ENCODE data around the gene GUCY1A1. TPM values are rescaled to one million over a fixed set of nuclear protein-coding genes. Genes with fewer than 3 reads are reported as not detected.

Gene GUCY1A1
- polyA plus RNA-seq, 1 experiment = 1.9 TPM

DNA sequence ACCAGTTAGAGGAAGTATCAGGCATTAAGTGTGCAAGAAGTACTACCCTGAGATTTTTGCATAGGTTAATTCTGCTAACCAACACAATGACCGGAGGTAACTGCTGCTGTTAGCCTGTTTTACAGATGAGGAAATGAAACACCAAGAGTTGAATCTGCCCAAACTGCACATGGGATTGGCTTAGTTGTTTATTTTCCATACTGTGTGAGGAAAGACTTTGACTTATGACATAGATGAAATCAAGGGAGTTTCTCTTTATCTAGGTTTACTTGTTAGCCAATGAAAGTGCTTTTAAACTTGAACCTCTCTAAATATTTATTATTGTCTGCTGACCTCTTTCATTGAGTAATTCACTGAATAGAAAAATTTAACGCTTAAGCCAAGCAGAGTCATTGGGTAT lies 102.4 kb downstream of the GUCY1A1 start:
- H3K27ac ChIP-seq (ENCODE audit: low read depth, low read length) = no peak overlapping the region
- no peaks in the 10 kb centered on the region for H3K27me3 ChIP-seq (ENCODE audit: control insufficient read depth, insufficient read depth, low read length)
- TF ChIP-seq, protein P1, sequence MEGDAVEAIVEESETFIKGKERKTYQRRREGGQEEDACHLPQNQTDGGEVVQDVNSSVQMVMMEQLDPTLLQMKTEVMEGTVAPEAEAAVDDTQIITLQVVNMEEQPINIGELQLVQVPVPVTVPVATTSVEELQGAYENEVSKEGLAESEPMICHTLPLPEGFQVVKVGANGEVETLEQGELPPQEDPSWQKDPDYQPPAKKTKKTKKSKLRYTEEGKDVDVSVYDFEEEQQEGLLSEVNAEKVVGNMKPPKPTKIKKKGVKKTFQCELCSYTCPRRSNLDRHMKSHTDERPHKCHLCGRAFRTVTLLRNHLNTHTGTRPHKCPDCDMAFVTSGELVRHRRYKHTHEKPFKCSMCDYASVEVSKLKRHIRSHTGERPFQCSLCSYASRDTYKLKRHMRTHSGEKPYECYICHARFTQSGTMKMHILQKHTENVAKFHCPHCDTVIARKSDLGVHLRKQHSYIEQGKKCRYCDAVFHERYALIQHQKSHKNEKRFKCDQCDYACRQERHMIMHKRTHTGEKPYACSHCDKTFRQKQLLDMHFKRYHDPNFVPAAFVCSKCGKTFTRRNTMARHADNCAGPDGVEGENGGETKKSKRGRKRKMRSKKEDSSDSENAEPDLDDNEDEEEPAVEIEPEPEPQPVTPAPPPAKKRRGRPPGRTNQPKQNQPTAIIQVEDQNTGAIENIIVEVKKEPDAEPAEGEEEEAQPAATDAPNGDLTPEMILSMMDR (IDR thresholded peaks at IDR 0.05; ENCODE audit: low read depth, low read length) = no peak
- H3K9me3 ChIP-seq (ENCODE audit: control insufficient read depth, insufficient read depth, low read length) = no peaks in the 10 kb centered on the region
- CTCF ChIA-PET = interaction anchor here (1.1 to 2.0 kb wide), 4 partner anchors 18 to 365 kb away, joined by 3 to 14 read pairs (median 6); no protein-coding TSS in a partner anchor
- H3K4me3 ChIP-seq (ENCODE audit: low read depth, low read length) = no peak overlapping the region
- peak; percentile 29 for DNase-seq (ENCODE audit: low read depth, low spot score)
- POLR2A ChIA-PET = no interaction called here

DNA sequence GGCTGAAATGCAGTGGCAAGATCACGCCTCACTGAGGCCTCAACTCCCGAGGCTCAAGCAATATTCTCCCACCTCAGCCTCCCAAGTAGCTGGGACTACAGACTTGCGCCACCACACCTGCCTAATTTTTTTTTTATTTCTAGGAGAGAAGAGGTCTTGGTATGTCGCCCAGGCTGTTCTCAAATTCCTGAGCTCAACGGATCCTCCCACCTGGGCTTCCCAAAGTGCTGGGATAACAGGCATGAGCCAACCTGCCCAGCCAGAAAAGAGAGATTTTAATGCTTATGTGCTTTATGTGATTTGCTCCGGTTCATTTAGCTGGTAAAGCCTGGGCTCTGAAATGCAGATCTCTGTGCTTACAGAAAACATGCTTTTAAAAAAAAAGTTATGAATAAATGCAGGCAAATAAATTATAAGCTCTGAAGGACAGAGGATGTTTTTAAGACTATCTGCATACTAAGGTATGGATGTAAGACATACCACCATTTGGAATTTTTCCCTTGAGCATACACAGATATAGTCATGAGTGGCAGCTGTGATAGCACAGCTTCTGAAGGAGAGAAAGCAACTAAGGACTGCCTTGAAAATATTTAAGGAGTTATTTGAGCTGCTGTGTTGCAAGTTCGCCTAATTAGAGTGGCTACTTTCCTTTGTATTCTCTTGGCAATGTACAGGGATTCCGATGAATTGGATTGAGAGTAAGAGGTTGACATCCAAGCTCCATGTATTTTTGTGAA lies 106.0 kb downstream of the GUCY1A1 start:
- CTCF ChIA-PET = interaction anchor here (0.5 to 1.7 kb wide), 5 partner anchors 14 to 368 kb away, joined by 3 to 10 read pairs (median 5); partner anchors contain the start of gene CTSO
- TF ChIP-seq, protein P1 (IDR thresholded peaks at IDR 0.05; ENCODE audit: low read depth, low read length) = no peak
- POLR2A ChIA-PET = no interaction called here
- no peaks in the 10 kb centered on the region for H3K9me3 ChIP-seq (ENCODE audit: control insufficient read depth, insufficient read depth, low read length)
- no peak overlapping the region for H3K4me3 ChIP-seq (ENCODE audit: low read depth, low read length)
- no peak overlapping the region for H3K27ac ChIP-seq (ENCODE audit: low read depth, low read length)
- no peaks in the 10 kb centered on the region for H3K27me3 ChIP-seq (ENCODE audit: control insufficient read depth, insufficient read depth, low read length)
- DNase-seq (ENCODE audit: low read depth, low spot score) = no peak

DNA sequence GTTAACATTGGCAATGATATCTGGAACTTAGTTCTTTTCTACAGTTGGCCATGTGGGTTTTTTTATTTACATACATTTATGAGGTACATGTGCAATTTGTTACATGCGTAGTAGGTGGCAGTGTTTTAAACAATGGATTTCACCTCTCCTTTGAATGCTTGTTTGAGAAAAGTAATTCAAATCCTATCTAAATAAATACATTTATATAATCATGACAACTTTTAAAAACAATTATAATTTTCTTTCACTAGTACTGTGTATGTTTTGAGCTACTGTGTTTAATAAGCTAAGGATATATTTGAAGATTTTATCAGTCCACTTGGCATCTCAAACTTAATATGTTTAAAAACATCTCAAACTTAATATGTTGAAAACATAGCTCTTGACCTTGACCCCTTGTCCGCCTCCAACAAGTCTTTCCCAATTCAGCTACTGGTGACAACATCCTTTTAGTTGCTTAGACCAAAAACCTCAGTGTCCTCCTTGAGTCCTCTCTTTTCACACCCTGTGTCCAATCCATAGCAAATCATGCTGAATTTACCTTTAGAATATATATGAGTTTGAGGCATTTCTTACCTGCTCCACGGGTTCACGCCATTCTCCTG lies 106.7 kb downstream of the GUCY1A1 start:
- no peak for DNase-seq (ENCODE audit: low read depth, low spot score)
- Histone ChIP-seq H3K27ac (ENCODE audit: low read depth, low read length) (no peak overlapping the region), H3K27me3 (ENCODE audit: control insufficient read depth, insufficient read depth, low read length) (no peaks in the 10 kb centered on the region), H3K9me3 (ENCODE audit: control insufficient read depth, insufficient read depth, low read length) (no peaks in the 10 kb centered on the region), H3K4me3 (ENCODE audit: low read depth, low read length) (no peak overlapping the region)
- TF ChIP-seq, protein P1 (IDR thresholded peaks at IDR 0.05; ENCODE audit: low read depth, low read length) = no peak
- ChIA-PET CTCF (interaction anchor here (0.5 to 1.7 kb wide), 5 partner anchors 14 to 369 kb away, joined by 3 to 10 read pairs (median 5); partner anchors contain the start of gene CTSO), POLR2A (no interaction called here)

DNA sequence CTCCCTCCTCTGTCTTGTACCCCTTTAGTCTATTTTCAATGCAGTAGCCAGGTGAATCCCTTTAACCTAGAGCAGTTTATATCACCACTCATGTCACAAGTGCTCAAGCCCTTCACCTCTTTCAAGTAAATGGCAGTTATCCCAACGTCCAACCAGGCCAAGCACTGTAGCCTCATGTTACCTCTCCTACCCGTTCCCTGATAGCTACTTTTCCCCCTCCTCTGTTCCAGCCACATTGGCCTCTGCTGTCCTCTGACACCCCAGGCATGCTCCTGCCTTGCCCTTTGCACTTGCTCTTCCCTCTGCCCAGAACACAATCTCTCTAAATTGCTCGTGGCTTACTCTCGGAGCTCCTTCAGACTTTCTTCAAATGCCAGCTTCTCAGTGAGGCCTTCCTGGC lies 107.4 kb downstream of the GUCY1A1 start:
- Histone ChIP-seq H3K9me3 (ENCODE audit: control insufficient read depth, insufficient read depth, low read length) (no peaks in the 10 kb centered on the region), H3K4me3 (ENCODE audit: low read depth, low read length) (no peak overlapping the region), H3K27ac (ENCODE audit: low read depth, low read length) (no peak overlapping the region), H3K27me3 (ENCODE audit: control insufficient read depth, insufficient read depth, low read length) (no peaks in the 10 kb centered on the region)
- CTCF ChIA-PET = interaction anchor here (0.5 to 1.7 kb wide), 5 partner anchors 13 to 368 kb away, joined by 3 to 6 read pairs (median 3); no protein-coding TSS in a partner anchor
- TF ChIP-seq, protein P1 (IDR thresholded peaks at IDR 0.05; ENCODE audit: low read depth, low read length) = no peak
- DNase-seq (ENCODE audit: low read depth, low spot score) = no peak
- POLR2A ChIA-PET = no interaction called here
